Trophoblast cell (in vitro differentiated cells and primary cell): Measurements from ENCODE around the gene SPTB.
A peak's percentile ranks its signal among the peaks of the same experiment; 100 is the strongest.

ENCODE experiments used
- DNase-seq, 2 donors: peaks; one replicate each; pipeline ENCODE4 v3.0.0-alpha.2; 2016
- H2AFZ ChIP-seq: 2 replicates; pipeline ENCODE4 v1.6.1; 2013; ENCODE audit warnings: low read length, moderate library complexity, mild to moderate bottlenecking; ENCODE audit not compliant: insufficient read depth, poor library complexity
- H2AK5ac ChIP-seq: 2 replicates; pipeline ENCODE4 v1.6.1; 2013; ENCODE audit warnings: mild to moderate bottlenecking, low read length
- H2BK120ac ChIP-seq: 2 replicates; pipeline ENCODE4 v1.6.1; 2013; ENCODE audit warnings: low read length, mild to moderate bottlenecking, moderate library complexity; ENCODE audit not compliant: insufficient read depth, poor library complexity
- H2BK12ac ChIP-seq: 2 replicates; pipeline ENCODE4 v1.6.1; 2013; ENCODE audit warnings: mild to moderate bottlenecking, low read length, moderate library complexity
- H2BK5ac ChIP-seq: 2 replicates; pipeline ENCODE4 v1.6.1; 2013; ENCODE audit warnings: low read length, low read depth, moderate library complexity, mild to moderate bottlenecking; ENCODE audit not compliant: poor library complexity
- H3K14ac ChIP-seq: 2 replicates; pipeline ENCODE4 v1.6.1; 2013; ENCODE audit warnings: mild to moderate bottlenecking, low read length
- H3K18ac ChIP-seq: 2 replicates; pipeline ENCODE4 v1.6.1; 2013; ENCODE audit warnings: mild to moderate bottlenecking, low read length
- H3K23ac ChIP-seq: 2 replicates; pipeline ENCODE4 v1.6.1; 2013; ENCODE audit warnings: low read length
- H3K27ac ChIP-seq: 2 replicates; pipeline ENCODE4 v1.5.1; 2013; ENCODE audit warnings: low read depth, mild to moderate bottlenecking, inconsistent platforms, low read length, moderate library complexity
- H3K27me3 ChIP-seq: 2 replicates; pipeline ENCODE4 v1.6.1; 2013; ENCODE audit warnings: inconsistent platforms, mild to moderate bottlenecking, low read length, moderate library complexity; ENCODE audit not compliant: insufficient read depth
- H3K36me3 ChIP-seq, 2 experiments: 1 replicate in 1 of 2; 2 replicates in 1 of 2; pipeline ENCODE4 v1.6.1; 2013; ENCODE audit warnings: low read length in 2 of 2, mild to moderate bottlenecking in 2 of 2, moderate library complexity in 1 of 2; ENCODE audit not compliant: insufficient read depth in 2 of 2, control insufficient read depth in 1 of 2
- H3K4ac ChIP-seq: 2 replicates; pipeline ENCODE4 v1.6.1; 2013; ENCODE audit warnings: low read depth, mild to moderate bottlenecking, low read length, moderate library complexity
- H3K4me1 ChIP-seq, 2 experiments: 1 replicate in 1 of 2; 2 replicates in 1 of 2; pipeline ENCODE4 v1.6.1; 2013; ENCODE audit warnings: low read length in 2 of 2, mild to moderate bottlenecking in 2 of 2, moderate library complexity in 1 of 2; ENCODE audit not compliant: insufficient read depth in 2 of 2, control insufficient read depth in 1 of 2
- H3K4me2 ChIP-seq: 2 replicates; pipeline ENCODE4 v1.6.1; 2013; ENCODE audit warnings: inconsistent platforms, mild to moderate bottlenecking, low read length, moderate library complexity
- H3K4me3 ChIP-seq: 2 replicates; pipeline ENCODE4 v1.5.1; 2013; ENCODE audit warnings: mild to moderate bottlenecking, low read depth, low read length, inconsistent platforms
- H3K79me1 ChIP-seq: one replicate; pipeline ENCODE4 v1.6.1; 2013; ENCODE audit warnings: low read length
- H3K79me2 ChIP-seq: 2 replicates; pipeline ENCODE4 v1.6.1; 2013; ENCODE audit warnings: low read length, mild to moderate bottlenecking; ENCODE audit not compliant: control insufficient read depth, insufficient read depth, poor library complexity
- H3K9ac ChIP-seq: 2 replicates; pipeline ENCODE4 v1.6.1; 2013; ENCODE audit warnings: mild to moderate bottlenecking, low read length
- H3K9me3 ChIP-seq: 2 replicates; pipeline ENCODE4 v1.6.1; 2013; ENCODE audit warnings: low read depth, mild to moderate bottlenecking, control low read depth, inconsistent platforms, low read length; ENCODE audit not compliant: insufficient read depth
- H4K12ac ChIP-seq: 2 replicates; pipeline ENCODE4 v1.6.1; 2013; ENCODE audit warnings: low read depth, mild to moderate bottlenecking, low read length, moderate library complexity
- H4K8ac ChIP-seq: 2 replicates; pipeline ENCODE4 v1.6.1; 2013; ENCODE audit warnings: low read depth, mild to moderate bottlenecking, low read length, moderate library complexity
- H4K91ac ChIP-seq: one replicate; pipeline ENCODE4 v1.6.1; 2013; ENCODE audit warnings: low read depth, mild to moderate bottlenecking, low read length, moderate library complexity
- WGBS: extraction: QIAGEN DNeasy Blood & Tissue Kit; methylation state at CpG from one replicate; pipeline ENCODE4 v1.1.7; 2013; ENCODE audit warnings: missing lambda C conversion rate; ENCODE audit not compliant: insufficient read length, insufficient coverage; ENCODE audit errors: extremely low coverage; 5-methylcytosine and 5-hydroxymethylcytosine counted together

Gene SPTB

DNA sequence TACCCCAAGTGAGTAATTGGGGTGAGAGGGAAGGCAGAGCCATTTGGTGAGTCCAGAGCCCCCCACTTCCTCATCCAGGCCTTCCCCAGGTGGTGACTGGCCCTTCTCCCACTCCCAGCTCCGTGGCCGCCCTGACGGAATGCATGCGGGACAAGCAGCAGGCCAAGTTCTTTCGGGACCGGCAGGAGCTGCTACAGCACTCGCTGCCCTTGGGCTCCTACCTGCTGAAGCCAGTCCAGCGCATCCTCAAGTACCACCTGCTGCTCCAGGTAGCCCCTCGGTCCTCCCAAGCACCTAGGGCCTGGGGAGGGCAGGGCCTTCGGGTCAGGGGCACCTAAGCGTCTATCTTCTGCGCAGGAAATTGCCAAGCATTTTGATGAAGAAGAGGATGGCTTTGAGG lies 149.0 kb downstream of the SPTB start:
- DNase-seq: no peak
- WGBS: no CpG with 5 or more reads among the region's 12 CpGs
- H3K27me3 ChIP-seq: no peaks in the 10 kb centered on the region

DNA sequence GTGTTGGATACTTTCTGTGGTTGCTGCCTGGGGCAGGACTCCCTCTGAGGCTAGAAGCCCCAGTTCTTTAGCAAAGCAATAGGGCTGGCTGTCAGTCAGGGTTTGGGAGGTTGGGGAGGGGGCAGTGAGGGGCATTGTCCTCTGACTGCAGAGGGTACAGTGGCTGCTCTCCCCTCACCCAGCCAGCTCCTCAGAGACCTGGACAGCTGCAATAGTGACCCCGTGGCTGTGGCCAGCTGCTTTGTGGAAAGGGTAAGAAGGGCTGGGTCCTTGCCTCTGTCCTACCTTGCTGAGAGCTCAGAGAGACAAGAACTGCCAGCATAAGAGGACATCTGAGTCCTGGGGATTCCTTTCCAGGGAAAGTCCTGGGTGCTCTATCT lies 149.7 kb downstream of the SPTB start:
- Histone ChIP-seq H3K9me3 (no peaks in the 10 kb centered on the region), H2BK12ac (peak overlapping the region; percentile 20), H2BK120ac (no peak overlapping the region), H3K4me1 (peaks cover 19 to 26% of the 10 kb centered on the region in 2 experiments), H3K4me2 (no peak overlapping the region), H3K4ac (no peak overlapping the region), H2AFZ (no peak overlapping the region), H2BK5ac (no peak overlapping the region), H3K79me1 (peaks cover 11% of the 10 kb centered on the region), H4K12ac (no peak overlapping the region), H3K18ac (peak overlapping the region; percentile 81), H3K27me3 (no peaks in the 10 kb centered on the region), H4K8ac (no peak overlapping the region), H3K4me3 (no peak overlapping the region), H3K27ac (no peak overlapping the region), H3K14ac (peak overlapping the region; percentile 33), H3K9ac (no peak overlapping the region), H3K36me3 (peaks cover 62 to 66% of the 10 kb centered on the region in 2 experiments), H4K91ac (no peak overlapping the region), H3K79me2 (peaks cover 11% of the 10 kb centered on the region), H3K23ac (no peak overlapping the region), H2AK5ac (no peak overlapping the region)
- DNase-seq: no peak
- no CpG with 5 or more reads among the region's 1 CpG for WGBS

More for the DNA sequence above, 149.0 kb downstream of the SPTB start:
- H3K4me3 ChIP-seq: no peak overlapping the region
- no peak overlapping the region for H3K4ac ChIP-seq
- no peaks in the 10 kb centered on the region for H3K9me3 ChIP-seq
- H3K79me2 ChIP-seq: peaks cover 9% of the 10 kb centered on the region
- no peak overlapping the region for H2AFZ ChIP-seq
- peaks cover 16 to 19% of the 10 kb centered on the region in 2 experiments for H3K4me1 ChIP-seq
- H2BK120ac ChIP-seq: no peak overlapping the region
- H3K79me1 ChIP-seq: peaks cover 9% of the 10 kb centered on the region
- H3K14ac ChIP-seq: no peak overlapping the region
- H4K12ac ChIP-seq: no peak overlapping the region
- H4K8ac ChIP-seq: no peak overlapping the region
- no peak overlapping the region for H2AK5ac ChIP-seq
- no peak overlapping the region for H2BK5ac ChIP-seq
- no peak overlapping the region for H2BK12ac ChIP-seq
- no peak overlapping the region for H3K9ac ChIP-seq
- H3K27ac ChIP-seq: no peak overlapping the region
- H3K23ac ChIP-seq: no peak overlapping the region
- H3K36me3 ChIP-seq: peaks cover 65 to 70% of the 10 kb centered on the region in 2 experiments
- no peak overlapping the region for H4K91ac ChIP-seq
- no peak overlapping the region for H3K18ac ChIP-seq
- no peak overlapping the region for H3K4me2 ChIP-seq

DNA sequence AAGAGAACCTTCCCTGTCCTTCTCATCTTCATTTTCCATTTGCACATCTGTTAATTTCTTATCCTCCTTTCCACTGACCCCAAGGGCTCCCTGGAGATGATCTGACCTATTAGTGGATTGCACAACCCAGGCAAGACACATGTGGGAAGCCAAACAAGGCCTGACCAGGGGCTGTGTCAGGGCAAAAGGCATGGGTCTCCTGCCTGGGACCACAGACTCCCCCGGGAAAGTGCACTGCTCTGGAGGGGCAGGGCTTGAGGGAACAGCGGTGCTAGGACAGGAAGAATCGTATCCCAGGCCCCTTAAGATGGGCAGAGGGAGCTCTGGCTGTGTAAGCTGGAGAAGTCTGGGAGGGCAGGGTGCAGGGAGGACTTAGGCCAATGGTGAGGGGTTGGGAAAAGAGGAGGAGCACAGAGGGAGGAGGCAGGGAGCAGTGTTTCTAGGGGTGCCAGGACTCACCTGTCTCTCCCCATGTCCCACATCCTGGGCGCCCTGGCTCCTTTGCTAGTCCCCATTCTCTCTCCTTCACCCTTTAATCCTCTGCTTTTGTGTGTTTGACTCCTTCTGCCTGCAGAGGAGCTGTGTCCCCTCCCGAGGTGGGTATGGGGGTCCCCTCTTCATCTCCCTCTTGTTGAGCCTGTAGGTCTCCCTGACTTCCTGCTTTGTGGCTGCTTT lies 150.2 kb downstream of the SPTB start:
- no peak overlapping the region for H3K4me3 ChIP-seq
- H3K27me3 ChIP-seq: no peaks in the 10 kb centered on the region
- H2BK120ac ChIP-seq: peak overlapping the region; percentile 28
- H3K27ac ChIP-seq: no peak overlapping the region
- H3K79me1 ChIP-seq: peaks cover 11% of the 10 kb centered on the region
- peaks cover 59 to 64% of the 10 kb centered on the region in 2 experiments for H3K36me3 ChIP-seq
- no peak overlapping the region for H3K23ac ChIP-seq
- H3K9me3 ChIP-seq: no peaks in the 10 kb centered on the region
- peak overlapping the region; percentile 26 for H4K8ac ChIP-seq
- peaks cover 13% of the 10 kb centered on the region for H3K79me2 ChIP-seq
- H3K4ac ChIP-seq: peak overlapping the region; percentile 27
- no peak overlapping the region for H2AFZ ChIP-seq
- no peak overlapping the region for H3K4me2 ChIP-seq
- no peak overlapping the region for H4K91ac ChIP-seq
- H2AK5ac ChIP-seq: no peak overlapping the region
- peak overlapping the region; percentile 18 for H2BK5ac ChIP-seq
- peaks cover 21 to 30% of the 10 kb centered on the region in 2 experiments for H3K4me1 ChIP-seq
- H3K9ac ChIP-seq: no peak overlapping the region
- peak overlapping the region; percentile 81 for H3K18ac ChIP-seq
- no CpG with 5 or more reads among the region's 5 CpGs for WGBS
- DNase-seq: no peak
- H3K14ac ChIP-seq: peak overlapping the region; percentile 33
- no peak overlapping the region for H2BK12ac ChIP-seq
- peak overlapping the region; percentile 27 for H4K12ac ChIP-seq

DNA sequence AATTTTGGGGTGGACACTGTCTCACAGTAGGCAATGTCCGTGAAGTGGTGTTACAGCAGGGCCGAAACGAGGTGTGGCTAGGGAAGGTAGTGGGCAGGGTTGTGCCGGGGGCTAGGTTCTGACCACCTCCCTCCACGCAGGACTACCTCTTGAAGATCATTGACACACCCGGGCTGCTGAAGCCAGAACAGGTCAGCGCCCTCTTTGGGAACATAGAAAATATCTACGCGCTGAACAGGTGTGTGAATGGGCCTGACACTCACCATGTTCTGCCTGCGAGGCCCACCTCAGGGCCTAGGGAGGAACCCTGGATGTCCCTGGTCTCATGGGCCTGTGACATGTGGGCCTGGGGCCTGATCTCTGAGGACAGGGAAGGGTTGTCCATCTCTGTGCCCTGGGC lies 150.9 kb downstream of the SPTB start:
- Histone ChIP-seq H2BK5ac (peak overlapping the region; percentile 7), H3K79me2 (peaks cover 14% of the 10 kb centered on the region), H3K18ac (peak overlapping the region; percentile 48), H4K91ac (no peak overlapping the region), H3K23ac (no peak overlapping the region), H2BK120ac (no peak overlapping the region), H3K4me3 (no peak overlapping the region), H3K9ac (no peak overlapping the region), H3K14ac (no peak overlapping the region), H2BK12ac (no peak overlapping the region), H3K27me3 (no peaks in the 10 kb centered on the region), H4K8ac (no peak overlapping the region), H3K4me1 (peaks cover 28 to 37% of the 10 kb centered on the region in 2 experiments), H3K36me3 (peaks cover 59 to 64% of the 10 kb centered on the region in 2 experiments), H3K4me2 (no peak overlapping the region), H3K27ac (no peak overlapping the region), H3K9me3 (no peaks in the 10 kb centered on the region), H2AFZ (no peak overlapping the region), H4K12ac (no peak overlapping the region), H2AK5ac (no peak overlapping the region), H3K79me1 (peaks cover 11% of the 10 kb centered on the region), H3K4ac (no peak overlapping the region)
- no peak for DNase-seq
- no CpG with 5 or more reads among the region's 10 CpGs for WGBS
